Uterus (tissue), 4 donors: Measurements from ENCODE around the gene NPHP4. TPM values are rescaled to one million over a fixed set of nuclear protein-coding genes. Genes with fewer than 3 reads are reported as not detected.

Experiments
- DNase-seq, 2 donors: peaks; one replicate each; pipeline ENCODE4 v3.0.0-alpha.2; 2019 to 2020
- H3K27ac ChIP-seq, 2 donors: fragments of 200-600 bp; sonication (generic); 1 replicate in 1 of 2; 2 replicates in 1 of 2; pipeline ENCODE4 v1.5.1; 2016 to 2018
- H3K27me3 ChIP-seq, 2 donors: fragments of 200-600 bp; sonication (generic); one replicate each; pipeline ENCODE4 v1.5.1; 2018 to 2019; ENCODE audit warnings: control low read depth in 1 of 2
- H3K36me3 ChIP-seq, 2 donors: fragments of 200-600 bp; sonication (generic); one replicate each; pipeline ENCODE4 v1.5.1; 2019; ENCODE audit warnings: control low read depth in 1 of 2
- H3K4me1 ChIP-seq, 2 donors: fragments of 200-600 bp; sonication (generic); one replicate each; pipeline ENCODE4 v1.5.1; 2018 to 2019; ENCODE audit warnings: control low read depth in 1 of 2
- H3K4me3 ChIP-seq, 2 donors: fragments of 200-600 bp; sonication (generic); 1 replicate in 1 of 2; 2 replicates in 1 of 2; pipeline ENCODE4 v1.5.1; 2018 to 2019; ENCODE audit warnings: mild to moderate bottlenecking in 1 of 2
- H3K9me3 ChIP-seq, 2 donors: fragments of 200-600 bp; sonication (generic); one replicate each; pipeline ENCODE4 v1.5.1; 2019; ENCODE audit warnings: control low read depth in 1 of 2
- POLR2A ChIP-seq, 2 donors: fragments of 450-650 bp; IDR thresholded peaks; one replicate each; pipeline ENCODE4 v1.6.1; 2016; ENCODE audit warnings: antibody characterized with exemption in 2 of 2, mild to moderate bottlenecking in 1 of 2, moderate library complexity in 1 of 2
- intact Hi-C: fragments of 100-400 bp; cut with DNase I; formaldehyde crosslinking; loops from one replicate; pipeline ENCODE4 v1.15.1; 2023; ENCODE audit warnings: low total_unique reads
- total RNA-seq, 4 donors: library from RNA; depleted of rRNA in 3 of 4; stranded (reverse); fragments of >200 nt in 3 of 4; gene quantifications; one replicate each; pipeline versions ENCODE4 v1.1.0 to v1.2.4, GENCODE V29; 2014 to 2023
- TF ChIP-seq, protein P1 (sequence below), 4 experiments: fragments of 200-600 bp in 2 of 4; fragments of 450-650 bp in 2 of 4; sonication (generic) in 2 of 4; IDR thresholded peaks; one replicate each; pipeline ENCODE4 v1.5.1; 2016 to 2019; ENCODE audit warnings: antibody characterized with exemption in 4 of 4, mild to moderate bottlenecking in 2 of 4, moderate library complexity in 1 of 4
- donor health status: DM: yes; HTN: yes; CAD: no.

Gene NPHP4
- total RNA-seq, 4 donors from 2014 or later = 1.3 to 16.2 (median 7.0) TPM

- Histone ChIP-seq H3K36me3 (no peaks in the 10 kb centered on the region), H3K27ac (no peak overlapping the region), H3K4me3 (no peak overlapping the region), H3K27me3 (no peaks in the 10 kb centered on the region), H3K4me1 (no peaks in the 10 kb centered on the region), H3K9me3 (no peaks in the 10 kb centered on the region)
- no peak for TF ChIP-seq POLR2A (IDR thresholded peaks at IDR 0.05)
- TF ChIP-seq, protein P1, sequence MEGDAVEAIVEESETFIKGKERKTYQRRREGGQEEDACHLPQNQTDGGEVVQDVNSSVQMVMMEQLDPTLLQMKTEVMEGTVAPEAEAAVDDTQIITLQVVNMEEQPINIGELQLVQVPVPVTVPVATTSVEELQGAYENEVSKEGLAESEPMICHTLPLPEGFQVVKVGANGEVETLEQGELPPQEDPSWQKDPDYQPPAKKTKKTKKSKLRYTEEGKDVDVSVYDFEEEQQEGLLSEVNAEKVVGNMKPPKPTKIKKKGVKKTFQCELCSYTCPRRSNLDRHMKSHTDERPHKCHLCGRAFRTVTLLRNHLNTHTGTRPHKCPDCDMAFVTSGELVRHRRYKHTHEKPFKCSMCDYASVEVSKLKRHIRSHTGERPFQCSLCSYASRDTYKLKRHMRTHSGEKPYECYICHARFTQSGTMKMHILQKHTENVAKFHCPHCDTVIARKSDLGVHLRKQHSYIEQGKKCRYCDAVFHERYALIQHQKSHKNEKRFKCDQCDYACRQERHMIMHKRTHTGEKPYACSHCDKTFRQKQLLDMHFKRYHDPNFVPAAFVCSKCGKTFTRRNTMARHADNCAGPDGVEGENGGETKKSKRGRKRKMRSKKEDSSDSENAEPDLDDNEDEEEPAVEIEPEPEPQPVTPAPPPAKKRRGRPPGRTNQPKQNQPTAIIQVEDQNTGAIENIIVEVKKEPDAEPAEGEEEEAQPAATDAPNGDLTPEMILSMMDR (IDR thresholded peaks at IDR 0.05) = no peak
- DNase-seq = no peak
- intact Hi-C loops = no loop called here
Observed at GRCh38 chr1:5956022-5956830, 36.0 kb downstream of the NPHP4 start.

- no peaks in the 10 kb centered on the region for H3K27me3 ChIP-seq
- TF ChIP-seq, protein P1 (IDR thresholded peaks at IDR 0.05) = no peak
- TF ChIP-seq POLR2A (IDR thresholded peaks at IDR 0.05) = no peak
- H3K4me3 ChIP-seq = no peak overlapping the region
- H3K4me1 ChIP-seq = no peaks in the 10 kb centered on the region
- no peak overlapping the region for H3K27ac ChIP-seq
- no peak for DNase-seq
- no peaks in the 10 kb centered on the region for H3K9me3 ChIP-seq
- intact Hi-C loops = no loop called here
- no peaks in the 10 kb centered on the region for H3K36me3 ChIP-seq
Observed at GRCh38 chr1:5955479-5955977, 36.7 kb downstream of the NPHP4 start.

- no peaks in the 10 kb centered on the region for H3K27me3 ChIP-seq
- H3K36me3 ChIP-seq = no peaks in the 10 kb centered on the region
- no peaks in the 10 kb centered on the region for H3K4me1 ChIP-seq
- H3K4me3 ChIP-seq = no peak overlapping the region
- TF ChIP-seq, protein P1 (IDR thresholded peaks at IDR 0.05) = no peak
- no peak for TF ChIP-seq POLR2A (IDR thresholded peaks at IDR 0.05)
- H3K27ac ChIP-seq = no peak overlapping the region
- H3K9me3 ChIP-seq = no peaks in the 10 kb centered on the region
- no peak for DNase-seq
- intact Hi-C loops = no loop called here
Observed at GRCh38 chr1:5954964-5955363, 37.3 kb downstream of the NPHP4 start.

- no peak overlapping the region for H3K4me3 ChIP-seq
- H3K9me3 ChIP-seq = no peaks in the 10 kb centered on the region
- no peaks in the 10 kb centered on the region for H3K36me3 ChIP-seq
- H3K4me1 ChIP-seq = no peaks in the 10 kb centered on the region
- H3K27me3 ChIP-seq = no peaks in the 10 kb centered on the region
- TF ChIP-seq, protein P1 (IDR thresholded peaks at IDR 0.05) = no peak
- no peak for TF ChIP-seq POLR2A (IDR thresholded peaks at IDR 0.05)
- H3K27ac ChIP-seq = no peak overlapping the region
- intact Hi-C loops = no loop called here
- no peak for DNase-seq
Observed at GRCh38 chr1:5953386-5953785, 38.8 kb downstream of the NPHP4 start.

- intact Hi-C loops = no loop called here
- DNase-seq = no peak
Observed at GRCh38 chr1:5951846-5952410, 40.3 kb downstream of the NPHP4 start.

More at GRCh38 chr1:5951846-5952410, 40.3 kb downstream of the NPHP4 start:
- Histone ChIP-seq H3K4me3 (no peak overlapping the region), H3K9me3 (no peaks in the 10 kb centered on the region), H3K4me1 (no peaks in the 10 kb centered on the region), H3K27ac (no peak overlapping the region), H3K36me3 (no peaks in the 10 kb centered on the region), H3K27me3 (no peaks in the 10 kb centered on the region)
- TF ChIP-seq, protein P1 (IDR thresholded peaks at IDR 0.05) = no peak
- TF ChIP-seq POLR2A (IDR thresholded peaks at IDR 0.05) = no peak
